NCI-H1417 treated with DMSO at 0.1 percent for 48 hours (cell line): ENCODE results near the gene LHFPL4.

Experiments
- DNase-seq: peaks from one replicate; lab custom pipeline; 2025; lab: John Stamatoyannopoulos, UW

LHFPL4 gene

DNA sequence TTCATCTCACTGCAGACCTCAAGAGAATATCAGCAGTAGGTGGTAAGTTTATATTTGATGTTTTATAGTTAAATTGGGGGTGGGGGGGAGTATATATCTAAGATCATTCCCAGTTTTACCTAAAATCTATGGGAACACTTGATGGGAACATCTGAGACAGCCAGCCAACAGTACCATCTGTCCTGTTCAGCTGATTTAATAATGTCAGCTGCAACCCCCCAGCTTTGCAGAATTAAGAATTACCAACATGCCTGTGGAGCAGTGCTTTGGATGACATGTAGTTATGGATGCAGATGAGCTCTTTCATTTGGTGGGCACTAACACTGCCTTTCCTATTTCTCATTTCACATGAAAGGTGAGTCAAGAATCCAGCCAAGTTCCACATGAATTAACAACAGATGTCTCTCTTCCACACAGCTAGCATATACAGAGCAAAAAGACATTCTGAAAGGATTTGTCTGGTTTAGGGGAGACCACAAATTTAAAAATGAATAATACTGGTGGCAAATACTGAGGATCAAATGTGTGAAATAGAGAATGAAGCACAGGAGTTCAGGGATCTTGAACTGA lies 80.0 kb downstream of the LHFPL4 start:
- no peak for DNase-seq

DNA sequence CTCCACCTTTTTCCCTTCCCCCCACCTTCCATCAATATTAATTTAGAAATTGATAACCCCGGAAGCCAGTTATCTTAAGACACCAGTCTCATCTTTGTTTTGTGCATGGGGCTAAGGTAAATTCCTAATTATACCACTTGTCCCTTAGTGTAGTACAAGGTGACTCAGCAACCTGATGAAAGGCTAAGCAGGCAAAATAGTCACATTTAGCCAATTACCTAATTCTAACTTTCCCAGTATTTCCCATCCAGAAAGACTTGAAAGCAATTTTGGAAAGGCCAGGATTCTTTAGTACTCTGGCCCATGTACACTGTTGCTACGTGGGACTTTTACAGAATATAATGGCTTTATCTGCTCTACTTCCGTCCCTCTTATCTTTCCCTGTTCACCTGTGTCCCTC lies 83.6 kb downstream of the LHFPL4 start:
- DNase-seq, result no peak

DNA sequence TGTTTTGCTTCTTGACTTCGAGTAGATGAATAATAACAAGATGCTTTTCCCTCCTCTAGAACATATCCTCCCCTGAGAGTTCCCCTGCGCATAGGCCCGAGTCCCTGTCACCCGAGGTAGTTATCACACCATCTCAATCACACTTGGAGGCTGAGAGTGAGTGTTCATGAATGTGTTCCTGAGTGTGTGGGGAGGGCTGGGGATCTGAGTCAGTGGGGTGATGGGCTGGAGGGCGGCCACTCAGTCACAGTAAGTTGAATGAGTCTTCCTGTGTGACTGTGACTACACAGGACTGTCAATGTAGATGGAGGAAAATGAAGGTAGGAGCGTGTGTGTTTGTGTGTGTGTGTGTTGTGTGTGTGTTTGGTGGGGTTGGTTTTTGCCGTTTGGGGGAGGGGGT lies 85.2 kb downstream of the LHFPL4 start:
- DNase-seq, result no peak

DNA sequence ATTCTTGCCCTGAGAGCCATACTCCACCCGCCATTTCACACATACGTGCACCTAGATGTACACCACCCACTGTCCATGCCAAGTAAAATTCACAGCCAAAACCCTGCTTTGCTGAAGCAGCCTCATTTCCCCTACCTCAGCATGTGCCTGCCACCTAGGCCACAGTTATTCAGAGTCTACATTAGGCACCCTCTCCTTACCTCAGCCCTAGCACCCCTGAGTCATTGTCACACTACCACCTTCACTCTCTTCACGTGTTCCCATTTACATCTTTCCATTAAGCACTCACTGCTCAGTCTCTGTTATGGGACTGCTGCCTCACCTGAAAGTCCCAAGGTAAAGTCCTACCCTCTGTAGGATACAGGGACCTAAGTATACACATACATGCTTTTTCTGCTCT lies 86.2 kb downstream of the LHFPL4 start:
- DNase-seq, result no peak

DNA sequence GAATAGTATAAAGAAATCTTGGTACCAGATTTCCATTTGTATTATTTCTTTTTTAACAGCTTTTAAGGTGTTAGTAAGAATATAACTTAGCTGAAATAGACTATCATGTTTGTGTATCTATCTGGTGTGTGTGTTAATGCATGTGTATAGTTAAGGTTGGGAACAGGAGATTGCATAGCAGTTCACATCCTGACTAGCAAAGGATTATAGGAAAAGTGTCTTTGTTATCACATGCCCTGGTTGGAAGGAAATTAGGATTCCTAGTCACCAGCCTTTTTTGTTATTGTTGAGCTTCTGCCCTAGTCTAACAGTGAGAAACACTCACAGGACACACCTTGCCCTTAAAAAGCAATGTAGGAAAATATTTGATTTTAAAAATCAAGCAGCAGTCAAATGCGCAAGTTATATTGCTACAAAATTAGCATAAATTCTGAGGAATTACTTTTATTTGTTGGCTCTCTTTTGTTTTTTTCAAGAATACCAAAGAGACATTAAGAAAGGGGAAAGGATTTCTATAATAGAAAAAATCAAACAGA lies 98.0 kb downstream of the LHFPL4 start:
- no peak for DNase-seq

DNA sequence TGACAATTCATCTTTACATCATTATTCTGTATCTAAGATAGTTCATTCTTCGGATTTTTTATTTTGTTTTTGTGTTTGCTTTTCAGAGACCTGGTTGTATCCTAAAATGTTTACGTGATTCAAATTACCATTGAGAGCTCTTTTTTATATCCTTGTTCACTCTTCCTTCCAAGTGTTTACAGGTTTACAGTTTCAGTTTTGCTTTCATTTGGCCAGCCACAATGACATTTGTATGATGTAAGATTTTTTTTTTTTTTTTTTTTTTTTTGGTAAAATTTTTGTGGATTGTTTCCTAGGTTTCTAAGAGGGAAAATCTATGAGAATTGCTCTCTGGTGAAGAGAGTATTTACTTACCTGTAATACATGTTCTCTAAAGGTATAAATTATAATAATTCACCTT lies 101.2 kb downstream of the LHFPL4 start:
- no peak for DNase-seq

DNA sequence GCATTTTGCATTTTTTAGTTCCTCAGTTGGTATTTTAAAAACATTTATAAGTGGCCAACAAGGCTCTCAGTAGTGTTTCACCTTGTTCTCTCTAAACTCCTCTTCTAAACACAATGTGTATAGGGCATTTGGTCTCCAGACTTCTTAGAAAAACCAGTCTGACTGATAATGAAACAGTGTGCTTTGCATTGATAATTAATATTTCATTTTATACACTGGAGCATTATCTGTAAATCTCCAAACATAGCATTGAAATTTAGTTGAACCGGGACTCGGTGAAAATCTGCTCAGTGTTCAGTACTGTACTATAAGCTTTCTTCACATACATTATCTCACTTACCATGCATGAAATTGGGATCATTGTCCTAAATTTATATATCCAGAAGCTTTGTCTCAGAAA lies 102.6 kb downstream of the LHFPL4 start:
- DNase-seq, result no peak

DNA sequence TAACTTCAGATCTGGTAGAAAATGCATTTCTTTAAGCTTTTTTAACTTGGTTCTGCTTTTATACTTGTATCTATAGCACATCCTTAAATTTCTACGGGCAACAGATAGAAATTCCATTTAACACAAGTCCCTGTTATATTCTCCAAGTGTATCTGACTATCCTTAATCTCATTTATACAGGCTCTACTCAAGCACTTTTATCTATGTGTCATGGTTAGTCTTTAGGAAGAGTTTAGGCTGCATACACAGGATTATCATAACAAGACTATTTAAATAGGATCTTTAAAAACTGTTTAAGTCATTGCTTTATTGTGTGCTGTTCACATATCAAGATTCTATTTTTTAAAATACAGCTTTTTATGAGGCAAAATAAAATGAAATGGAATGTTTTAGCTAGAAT lies 103.5 kb downstream of the LHFPL4 start:
- DNase-seq, result no peak

DNA sequence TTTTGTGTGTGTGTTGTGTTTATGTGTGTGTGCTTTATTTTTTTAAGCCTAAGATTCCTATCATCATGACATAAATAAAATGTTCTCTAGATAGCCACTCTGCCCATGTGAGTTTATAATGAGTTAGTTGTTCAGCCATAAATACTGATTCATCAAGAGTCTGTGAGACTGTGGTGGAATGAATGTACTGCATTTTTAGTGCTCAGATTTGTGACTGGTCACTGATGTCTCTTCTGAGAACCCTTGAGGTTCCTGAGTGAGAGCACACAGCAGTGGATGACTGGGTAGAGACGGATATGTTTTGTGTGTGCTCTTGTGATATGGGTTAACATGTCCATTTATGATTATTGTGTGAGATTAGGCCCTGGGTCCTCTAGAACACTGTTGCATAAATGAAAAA lies 105.0 kb downstream of the LHFPL4 start:
- DNase-seq, result no peak
